SK-N-SH treated with all-trans-retinoic acid at 6 μM for 48 hours (cell line): ENCODE data around the gene SLC44A5.

Experiments
- GLIS3 ChIP-seq: fragments of 250-450 bp; sonication (Bioruptor Pico); IDR thresholded peaks from 2 replicates; pipeline ENCODE4 v1.5.0; 2020; ENCODE audit warnings: mild to moderate bottlenecking, moderate library complexity
- RARB ChIP-seq: fragments of 250-450 bp; sonication (Bioruptor Pico); IDR thresholded peaks from 2 replicates; pipeline ENCODE4 v1.8.0; 2021; ENCODE audit warnings: mild to moderate bottlenecking, moderate library complexity
- TCF4 ChIP-seq: fragments of 250-450 bp; sonication (Bioruptor Pico); IDR thresholded peaks from 2 replicates; pipeline ENCODE4 v1.8.0; 2021; ENCODE audit warnings: mild to moderate bottlenecking, moderate library complexity, borderline replicate concordance
- ZFP30 ChIP-seq: fragments of 450-650 bp; formaldehyde crosslinking; IDR thresholded peaks from 2 replicates; pipeline ENCODE4 v1.5.0; 2022; ENCODE audit warnings: mild to moderate bottlenecking, moderate library complexity
- TF ChIP-seq, protein P1 (sequence below): fragments of 250-450 bp; sonication (Bioruptor Pico); IDR thresholded peaks from 2 replicates; pipeline ENCODE4 v1.5.1; 2021; ENCODE audit warnings: mild to moderate bottlenecking, moderate library complexity
- TF ChIP-seq, protein P2 (sequence below): fragments of 250-450 bp; sonication (Bioruptor Pico); IDR thresholded peaks from 2 replicates; pipeline ENCODE4 v1.8.0; 2020; ENCODE audit warnings: mild to moderate bottlenecking, moderate library complexity, borderline replicate concordance

DNA sequence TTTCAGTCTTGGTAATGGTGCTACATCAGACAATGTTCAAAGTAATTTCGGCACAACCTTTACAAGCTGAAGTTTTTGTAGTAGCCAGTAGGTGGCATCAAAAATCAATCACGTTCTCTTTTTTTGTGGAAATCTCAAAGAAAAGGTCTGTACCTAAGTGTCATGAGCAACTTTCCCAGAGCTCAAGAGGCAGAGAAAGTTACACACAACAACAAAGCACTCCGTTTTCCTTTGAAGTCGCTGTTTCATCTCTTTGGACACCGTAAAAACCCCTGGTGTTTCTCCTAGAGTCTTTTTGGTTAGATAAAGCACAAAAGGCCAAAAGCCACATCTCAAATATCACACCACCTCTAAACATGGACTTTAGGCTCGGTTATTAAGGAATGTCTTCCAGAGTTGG lies 345.1 kb downstream of the SLC44A5 start:
- no peak for TF ChIP-seq TCF4 (CRISPR knock-in tag)
- TF ChIP-seq, protein P1, sequence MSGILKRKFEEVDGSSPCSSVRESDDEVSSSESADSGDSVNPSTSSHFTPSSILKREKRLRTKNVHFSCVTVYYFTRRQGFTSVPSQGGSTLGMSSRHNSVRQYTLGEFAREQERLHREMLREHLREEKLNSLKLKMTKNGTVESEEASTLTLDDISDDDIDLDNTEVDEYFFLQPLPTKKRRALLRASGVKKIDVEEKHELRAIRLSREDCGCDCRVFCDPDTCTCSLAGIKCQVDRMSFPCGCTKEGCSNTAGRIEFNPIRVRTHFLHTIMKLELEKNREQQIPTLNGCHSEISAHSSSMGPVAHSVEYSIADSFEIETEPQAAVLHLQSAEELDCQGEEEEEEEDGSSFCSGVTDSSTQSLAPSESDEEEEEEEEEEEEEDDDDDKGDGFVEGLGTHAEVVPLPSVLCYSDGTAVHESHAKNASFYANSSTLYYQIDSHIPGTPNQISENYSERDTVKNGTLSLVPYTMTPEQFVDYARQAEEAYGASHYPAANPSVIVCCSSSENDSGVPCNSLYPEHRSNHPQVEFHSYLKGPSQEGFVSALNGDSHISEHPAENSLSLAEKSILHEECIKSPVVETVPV (CRISPR knock-in tag): no peak
- no peak for TF ChIP-seq ZFP30 (CRISPR knock-in tag)
- no peak for TF ChIP-seq RARB (CRISPR knock-in tag)
- no peak for TF ChIP-seq GLIS3 (CRISPR knock-in tag)
- TF ChIP-seq, protein P2, sequence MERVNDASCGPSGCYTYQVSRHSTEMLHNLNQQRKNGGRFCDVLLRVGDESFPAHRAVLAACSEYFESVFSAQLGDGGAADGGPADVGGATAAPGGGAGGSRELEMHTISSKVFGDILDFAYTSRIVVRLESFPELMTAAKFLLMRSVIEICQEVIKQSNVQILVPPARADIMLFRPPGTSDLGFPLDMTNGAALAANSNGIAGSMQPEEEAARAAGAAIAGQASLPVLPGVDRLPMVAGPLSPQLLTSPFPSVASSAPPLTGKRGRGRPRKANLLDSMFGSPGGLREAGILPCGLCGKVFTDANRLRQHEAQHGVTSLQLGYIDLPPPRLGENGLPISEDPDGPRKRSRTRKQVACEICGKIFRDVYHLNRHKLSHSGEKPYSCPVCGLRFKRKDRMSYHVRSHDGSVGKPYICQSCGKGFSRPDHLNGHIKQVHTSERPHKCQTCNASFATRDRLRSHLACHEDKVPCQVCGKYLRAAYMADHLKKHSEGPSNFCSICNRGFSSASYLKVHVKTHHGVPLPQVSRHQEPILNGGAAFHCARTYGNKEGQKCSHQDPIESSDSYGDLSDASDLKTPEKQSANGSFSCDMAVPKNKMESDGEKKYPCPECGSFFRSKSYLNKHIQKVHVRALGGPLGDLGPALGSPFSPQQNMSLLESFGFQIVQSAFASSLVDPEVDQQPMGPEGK (CRISPR knock-in tag): no peak
